B cell (primary cell): Measurements from ENCODE around the gene PPTC7. TPM values are rescaled to one million over a fixed set of nuclear protein-coding genes. Genes with fewer than 3 reads are reported as not detected.

Source experiments
- ATAC-seq: fragments of 200-7000 bp; cut with Tn5 transposase; one replicate; pipeline ENCODE4 v1.10.0; 2021; ENCODE audit warnings: low read depth, mild to moderate bottlenecking, moderate number of reproducible peaks, moderate library complexity
- CTCF ChIA-PET: fragments of 350-600 bp; sonication (Branson Sonifier 250); formaldehyde crosslinking; loops from one replicate; lab custom pipeline; 2021; ENCODE audit warnings: antibody characterized with exemption, inconsistent platforms; lab: Charles Lee
- POLR2A ChIA-PET: fragments of 350-600 bp; sonication (Branson Sonifier 250); formaldehyde crosslinking; loops from one replicate; lab custom pipeline; 2021; ENCODE audit warnings: antibody characterized with exemption; lab: Charles Lee
- DNase-seq: peaks from one replicate; pipeline ENCODE4 v3.0.0; 2013
- H2AFZ ChIP-seq: 2 replicates; pipeline ENCODE4 v1.6.1; 2012; ENCODE audit warnings: mild to moderate bottlenecking, low read depth, low read length; ENCODE audit not compliant: insufficient read depth, poor library complexity, severe bottlenecking
- H3K27ac ChIP-seq, 2 donors: 1 replicate in 1 of 2; 2 replicates in 1 of 2; pipeline ENCODE4 v1.5.1; 2012 to 2013; ENCODE audit warnings: low read length in 2 of 2, mild to moderate bottlenecking in 2 of 2, moderate library complexity in 1 of 2
- H3K27me3 ChIP-seq, 4 experiments: fragments of 200-600 bp in 1 of 4; sonication (generic) in 1 of 4; replicated peaks in 1 of 4; 1 replicate in 2 of 4; 2 replicates in 2 of 4; pipeline versions ENCODE4 v1.6.1 to v1.7.0; 2013 to 2016; ENCODE audit warnings: low read length in 3 of 4, mild to moderate bottlenecking in 2 of 4, mixed read lengths in 1 of 4, moderate library complexity in 1 of 4; ENCODE audit not compliant: insufficient read depth in 4 of 4, control insufficient read depth in 3 of 4; ENCODE audit errors: control extremely low read depth in 1 of 4
- H3K36me3 ChIP-seq, 2 experiments: replicated peaks in 1 of 2; 1 replicate in 1 of 2; 2 replicates in 1 of 2; pipeline versions ENCODE4 v1.6.1 to v1.7.1; 2013; ENCODE audit warnings: low read length in 1 of 2; ENCODE audit not compliant: insufficient read depth in 2 of 2, control insufficient read depth in 1 of 2; ENCODE audit errors: control extremely low read depth in 1 of 2, extremely low read depth in 1 of 2
- H3K4me1 ChIP-seq, 2 donors: fragments of 200-600 bp in 1 of 2; sonication (generic) in 1 of 2; 1 replicate in 1 of 2; 2 replicates in 1 of 2; pipeline versions ENCODE4 v1.5.1 to v1.6.1; 2013 to 2017; ENCODE audit warnings: low read length in 2 of 2; ENCODE audit not compliant: control insufficient read depth in 2 of 2, insufficient read depth in 2 of 2
- H3K4me2 ChIP-seq: replicated peaks from 2 replicates; pipeline ENCODE3; 2012; ENCODE audit warnings: mild to moderate bottlenecking, low read depth, low read length; ENCODE audit not compliant: poor library complexity, severe bottlenecking
- H3K4me3 ChIP-seq, 5 experiments: fragments of 200-600 bp in 1 of 5; sonication (generic) in 1 of 5; 1 replicate in 3 of 5; 2 replicates in 2 of 5; pipeline versions ENCODE4 v1.5.1 to v1.7.0; 2011 to 2016; ENCODE audit warnings: low read length in 4 of 5, mild to moderate bottlenecking in 4 of 5, low read depth in 2 of 5, control low read depth in 1 of 5, moderate library complexity in 1 of 5; ENCODE audit not compliant: insufficient read depth in 1 of 5; ENCODE audit errors: control extremely low read depth in 1 of 5, extremely low read depth in 1 of 5
- H3K79me2 ChIP-seq: fragments of 200-600 bp; sonication (generic); one replicate; pipeline ENCODE4 v1.6.0; 2016; ENCODE audit warnings: low read length; ENCODE audit not compliant: control insufficient read depth, insufficient read depth
- H3K9ac ChIP-seq: fragments of 200-600 bp; sonication (generic); 2 replicates; pipeline ENCODE4 v1.6.1; 2017; ENCODE audit warnings: mild to moderate bottlenecking, low read length, moderate library complexity
- H3K9me3 ChIP-seq, 3 donors: one replicate each; pipeline versions ENCODE4 v1.6.1 to v1.7.1; 2013; ENCODE audit warnings: low read length in 2 of 3; ENCODE audit not compliant: control insufficient read depth in 2 of 3, insufficient read depth in 1 of 3; ENCODE audit errors: control extremely low read depth in 1 of 3
- H4K20me1 ChIP-seq: 2 replicates; pipeline ENCODE4 v1.6.0; 2012; ENCODE audit warnings: mild to moderate bottlenecking, low read length; ENCODE audit not compliant: insufficient read depth, control insufficient read depth, poor library complexity, severe bottlenecking
- H3K27ac Mint-ChIP-seq: one replicate; pipeline ENCODE4 v1.8.0; 2021; ENCODE audit warnings: mixed read lengths
- H3K27me3 Mint-ChIP-seq: one replicate; pipeline ENCODE4 v1.8.0; 2021; ENCODE audit warnings: mixed read lengths
- H3K4me1 Mint-ChIP-seq: one replicate; pipeline ENCODE4 v1.8.0; 2021; ENCODE audit warnings: mixed read lengths
- H3K4me3 Mint-ChIP-seq: one replicate; pipeline ENCODE4 v1.8.0; 2021; ENCODE audit warnings: mixed read lengths
- H3K9me3 Mint-ChIP-seq: one replicate; pipeline ENCODE4 v1.8.0; 2022; ENCODE audit warnings: mixed read lengths; ENCODE audit not compliant: insufficient read depth
- EZH2 ChIP-seq: IDR thresholded peaks from 2 replicates; pipeline ENCODE4 v1.6.1; 2012; ENCODE audit warnings: borderline replicate concordance, low read depth, mild to moderate bottlenecking, moderate library complexity, low read length; ENCODE audit not compliant: insufficient read depth, poor library complexity, severe bottlenecking
- WGBS: methylation state at CpG from one replicate; pipeline ENCODE4 v1.1.5; 2013; ENCODE audit warnings: missing lambda C conversion rate; ENCODE audit not compliant: insufficient coverage; 5-methylcytosine and 5-hydroxymethylcytosine counted together
- intact Hi-C: fragments of 100-400 bp; cut with micrococcal nuclease; formaldehyde crosslinking; loops from one replicate; pipeline ENCODE4 v1.10.0; 2022
- polyA plus RNA-seq: library from polyadenylated mRNA; depleted of rRNA; stranded (reverse); fragments of >200 nt; gene quantifications from 2 replicates; pipeline ENCODE4 v1.2.3, GENCODE V29; 2012
- total RNA-seq, 2 donors: library from RNA; stranded (reverse); fragments of 120-200 nt in 1 of 2; gene quantifications; 1 replicate in 1 of 2; 2 replicates in 1 of 2; pipeline versions ENCODE4 v1.2.3 to v1.2.4, GENCODE V29; 2013 to 2022
- TF ChIP-seq, protein P1 (sequence below): fragments of 200-600 bp; IDR thresholded peaks from one replicate; pipeline ENCODE4 v1.8.0; 2022; ENCODE audit warnings: antibody characterized with exemption, mild to moderate bottlenecking

The PPTC7 gene
- total and polyA plus RNA-seq, 2 donors (not counting 1 experiment from before 2014, with no cell fraction given) = 20.7 to 44.9 TPM

DNA sequence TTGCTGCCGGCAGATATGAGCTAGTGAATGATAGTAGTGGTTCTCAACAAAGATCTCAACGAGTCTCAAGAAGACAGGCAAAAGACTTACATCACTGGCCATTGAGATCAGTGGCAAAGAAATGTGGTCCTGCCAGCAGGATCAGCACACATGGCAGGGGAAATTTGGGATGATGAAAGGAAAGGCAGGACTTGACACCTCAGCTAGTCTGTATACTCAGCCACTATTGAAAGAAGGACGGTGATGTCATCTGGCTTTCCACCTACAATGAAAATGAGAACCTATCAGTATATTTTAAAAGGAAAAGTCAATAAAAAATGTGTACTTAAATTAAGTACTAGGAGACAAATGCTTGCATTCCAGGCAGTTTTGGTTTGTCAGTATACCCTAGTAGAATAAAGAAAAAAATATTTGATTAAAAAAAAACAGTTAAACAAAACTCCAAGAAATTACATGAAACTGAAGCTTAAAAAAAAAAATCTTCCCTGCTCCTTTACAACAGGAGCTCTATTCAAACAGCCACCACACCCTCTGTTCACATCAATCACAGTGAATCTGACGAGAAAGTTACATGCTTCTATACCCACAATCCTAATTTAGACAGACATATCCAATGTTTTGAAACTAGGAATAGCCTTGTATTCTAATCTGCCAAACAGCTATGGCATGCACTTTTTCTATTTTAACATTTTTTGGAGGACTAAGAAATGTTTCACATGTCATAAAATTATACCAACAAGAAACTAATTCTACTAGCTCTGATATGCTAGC lies 46.1 kb downstream of the PPTC7 start:
- intact Hi-C loops = no loop called here
- no peak overlapping the region for H3K4me3 ChIP-seq
- Mint-ChIP-seq H3K4me1 (peaks cover 7% of the 10 kb centered on the region), H3K27me3 (no peaks in the 10 kb centered on the region), H3K9me3 (no peaks in the 10 kb centered on the region), H3K27ac (no peak overlapping the region), H3K4me3 (no peak overlapping the region)
- H3K36me3 ChIP-seq = peaks cover 0 to 62% of the 10 kb centered on the region in 2 experiments
- ATAC-seq (no peak), DNase-seq (no peak)
- WGBS = 93% methylated on average over 3 of the region's 4 CpGs
- H3K4me2 ChIP-seq = no peak overlapping the region
- no peaks in the 10 kb centered on the region for H3K27me3 ChIP-seq
- no peak overlapping the region for H2AFZ ChIP-seq
- no peak overlapping the region for H3K9ac ChIP-seq
- CTCF ChIA-PET = interaction anchor here (1.2 to 1.9 kb wide), 5 partner anchors 10 to 87 kb away, joined by 3 to 7 read pairs (median 3); partner anchors contain the start of gene ARPC3
- H4K20me1 ChIP-seq = peaks cover 27% of the 10 kb centered on the region
- TF ChIP-seq, protein P1, sequence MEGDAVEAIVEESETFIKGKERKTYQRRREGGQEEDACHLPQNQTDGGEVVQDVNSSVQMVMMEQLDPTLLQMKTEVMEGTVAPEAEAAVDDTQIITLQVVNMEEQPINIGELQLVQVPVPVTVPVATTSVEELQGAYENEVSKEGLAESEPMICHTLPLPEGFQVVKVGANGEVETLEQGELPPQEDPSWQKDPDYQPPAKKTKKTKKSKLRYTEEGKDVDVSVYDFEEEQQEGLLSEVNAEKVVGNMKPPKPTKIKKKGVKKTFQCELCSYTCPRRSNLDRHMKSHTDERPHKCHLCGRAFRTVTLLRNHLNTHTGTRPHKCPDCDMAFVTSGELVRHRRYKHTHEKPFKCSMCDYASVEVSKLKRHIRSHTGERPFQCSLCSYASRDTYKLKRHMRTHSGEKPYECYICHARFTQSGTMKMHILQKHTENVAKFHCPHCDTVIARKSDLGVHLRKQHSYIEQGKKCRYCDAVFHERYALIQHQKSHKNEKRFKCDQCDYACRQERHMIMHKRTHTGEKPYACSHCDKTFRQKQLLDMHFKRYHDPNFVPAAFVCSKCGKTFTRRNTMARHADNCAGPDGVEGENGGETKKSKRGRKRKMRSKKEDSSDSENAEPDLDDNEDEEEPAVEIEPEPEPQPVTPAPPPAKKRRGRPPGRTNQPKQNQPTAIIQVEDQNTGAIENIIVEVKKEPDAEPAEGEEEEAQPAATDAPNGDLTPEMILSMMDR = no peak
- no peak for TF ChIP-seq EZH2
- H3K4me1 ChIP-seq = peaks cover 0 to 2% of the 10 kb centered on the region in 2 donors
- H3K79me2 ChIP-seq = peaks cover 46% of the 10 kb centered on the region
- H3K9me3 ChIP-seq = no peaks in the 10 kb centered on the region
- H3K27ac ChIP-seq = no peak overlapping the region
- POLR2A ChIA-PET = no interaction called here

DNA sequence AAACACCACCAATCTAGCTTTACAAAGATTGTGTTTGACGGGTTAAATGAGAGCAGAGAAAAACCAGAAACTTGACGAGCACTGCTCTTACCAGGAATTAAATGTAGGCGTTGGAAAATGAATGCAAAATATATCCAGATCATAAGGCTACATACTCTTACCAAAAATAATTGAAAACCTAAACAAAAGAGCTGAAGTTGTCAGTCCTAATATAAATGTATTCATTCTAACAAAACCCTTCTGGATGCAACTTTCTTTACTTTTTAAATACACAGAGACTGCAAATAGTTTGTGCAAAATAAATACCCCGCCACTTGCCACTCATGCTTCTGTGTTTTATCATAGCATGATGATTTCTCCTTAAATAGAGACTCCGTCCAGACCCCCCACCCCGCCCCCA lies 48.3 kb downstream of the PPTC7 start:
- Histone ChIP-seq H2AFZ (no peak overlapping the region), H3K27ac (no peak overlapping the region), H3K27me3 (no peaks in the 10 kb centered on the region), H4K20me1 (peaks cover 15% of the 10 kb centered on the region), H3K36me3 (peaks cover under 1 to 57% of the 10 kb centered on the region in 2 experiments), H3K79me2 (peaks cover 28% of the 10 kb centered on the region), H3K4me2 (no peak overlapping the region), H3K9me3 (no peaks in the 10 kb centered on the region), H3K4me1 (peaks cover 0 to 3% of the 10 kb centered on the region in 2 donors), H3K9ac (no peak overlapping the region), H3K4me3 (no peak overlapping the region)
- Mint-ChIP-seq H3K9me3 (no peaks in the 10 kb centered on the region), H3K27me3 (no peaks in the 10 kb centered on the region), H3K4me3 (no peak overlapping the region), H3K27ac (no peak overlapping the region), H3K4me1 (peaks cover 20% of the 10 kb centered on the region)
- ATAC-seq = no peak
- WGBS = no CpG with 5 or more reads among the region's 6 CpGs
- ChIA-PET CTCF (interaction anchor here (2.2 to 4.4 kb wide), 4 partner anchors 17 to 85 kb away, joined by 4 to 22 read pairs (median 13); partner anchors contain the start of gene ARPC3), POLR2A (no interaction called here)
- intact Hi-C loops = no loop called here
- TF ChIP-seq EZH2 = no peak
- TF ChIP-seq, protein P1 = no peak
- no peak for DNase-seq
